ENCODE data around the gene TNRC6C. TPM values are rescaled to one million over a fixed set of nuclear protein-coding genes. Genes with fewer than 3 reads are reported as not detected.
"Not testable (repeated sequence)": the region's sequence is repeated elsewhere in the genome, so short reads cannot be mapped to it uniquely, and the experiment has no call there.

The TNRC6C gene
- total RNA-seq, 1 donor from 2014 or later: 16.0 TPM

DNA sequence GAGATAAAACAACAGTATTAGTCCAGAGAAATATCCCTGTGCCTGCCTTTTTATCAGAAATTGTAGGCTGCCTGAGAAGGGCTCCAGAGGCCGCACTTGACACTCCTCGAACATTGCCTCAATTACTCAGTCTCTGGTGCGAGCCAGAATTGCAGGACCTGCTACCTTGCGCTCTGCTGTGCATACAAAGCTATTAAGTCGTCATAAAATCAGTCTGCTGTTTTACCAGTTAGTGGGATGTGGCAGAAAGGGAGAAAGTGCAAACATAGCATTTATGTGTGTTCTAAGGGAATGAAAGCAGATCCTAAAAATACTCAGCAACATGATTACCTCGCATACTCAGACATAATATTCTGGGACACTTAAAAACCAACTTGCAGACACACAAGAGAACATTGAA, 99.5 kb downstream of the TNRC6C start:
- Mint-ChIP-seq H3K4me1 (peaks cover 1% of the 10 kb centered on the region), H3K4me3 (no peak overlapping the region), H3K36me3 (ENCODE audit: low read depth) (no peaks in the 10 kb centered on the region), H3K27ac (no peak overlapping the region), H3K27me3 (no peaks in the 10 kb centered on the region), H3K9me3 (no peaks in the 10 kb centered on the region)
- intact Hi-C loops (cut with micrococcal nuclease): no loop called here
- no peak for DNase-seq

DNA sequence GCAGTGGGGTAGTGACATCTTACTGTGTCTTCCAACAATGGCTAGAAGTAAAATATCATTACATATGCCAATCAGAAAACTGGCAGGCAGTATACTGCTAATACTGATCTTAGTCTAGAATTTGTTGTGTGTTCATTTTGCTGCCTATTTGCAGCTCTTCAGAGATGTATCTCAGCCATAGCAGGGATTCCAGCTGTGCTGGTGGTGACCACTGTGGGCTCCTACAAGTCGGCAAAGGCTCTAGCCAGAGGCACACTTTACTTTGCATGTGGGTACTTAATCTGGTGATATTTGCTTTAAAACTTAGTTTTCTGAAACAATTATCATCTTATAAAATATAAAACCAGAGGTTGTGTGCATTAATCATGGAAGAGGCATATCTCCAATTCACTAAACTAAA, 100.1 kb downstream of the TNRC6C start:
- Mint-ChIP-seq H3K9me3 (no peaks in the 10 kb centered on the region), H3K36me3 (ENCODE audit: low read depth) (no peaks in the 10 kb centered on the region), H3K27me3 (no peaks in the 10 kb centered on the region), H3K27ac (no peak overlapping the region), H3K4me1 (peaks cover 6% of the 10 kb centered on the region), H3K4me3 (no peak overlapping the region)
- intact Hi-C loops (cut with micrococcal nuclease): no loop called here
- no peak for DNase-seq

GRCh38 chr17:78062596-78062995, 104.1 kb downstream of the TNRC6C start:
- no peak overlapping the region for H3K4me3 Mint-ChIP-seq
- intact Hi-C loops (cut with micrococcal nuclease): no loop called here
- H3K36me3 Mint-ChIP-seq (ENCODE audit: low read depth): peaks cover 8% of the 10 kb centered on the region
- no peaks in the 10 kb centered on the region for H3K27me3 Mint-ChIP-seq
- H3K27ac Mint-ChIP-seq: no peak overlapping the region
- DNase-seq: no peak
- H3K4me1 Mint-ChIP-seq: peaks cover 8% of the 10 kb centered on the region
- H3K9me3 Mint-ChIP-seq: no peaks in the 10 kb centered on the region

DNA sequence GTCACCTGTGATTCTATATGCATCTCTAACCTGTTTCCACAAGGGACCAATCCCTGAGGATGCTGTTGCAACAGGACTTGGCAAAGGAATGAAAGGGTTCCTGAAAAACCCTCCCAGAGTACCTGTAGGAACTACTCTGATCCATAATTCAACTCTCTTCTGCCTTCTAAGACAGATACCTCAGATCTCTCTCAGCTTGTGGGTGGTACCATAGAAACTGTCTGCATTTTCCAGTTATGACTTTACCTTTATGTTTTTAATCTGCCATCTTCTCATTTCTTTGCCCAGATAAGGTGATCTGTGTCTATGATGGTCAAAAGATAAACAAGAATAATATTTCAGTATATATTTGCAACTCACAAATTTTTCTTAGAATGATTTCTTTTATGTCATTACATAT, 105.0 kb downstream of the TNRC6C start:
- intact Hi-C loops (cut with micrococcal nuclease): no loop called here
- DNase-seq: no peak
- H3K27ac Mint-ChIP-seq: no peak overlapping the region
- peaks cover 11% of the 10 kb centered on the region for H3K36me3 Mint-ChIP-seq (ENCODE audit: low read depth)
- peaks cover 8% of the 10 kb centered on the region for H3K4me1 Mint-ChIP-seq
- no peak overlapping the region for H3K4me3 Mint-ChIP-seq
- H3K9me3 Mint-ChIP-seq: no peaks in the 10 kb centered on the region
- no peaks in the 10 kb centered on the region for H3K27me3 Mint-ChIP-seq

DNA sequence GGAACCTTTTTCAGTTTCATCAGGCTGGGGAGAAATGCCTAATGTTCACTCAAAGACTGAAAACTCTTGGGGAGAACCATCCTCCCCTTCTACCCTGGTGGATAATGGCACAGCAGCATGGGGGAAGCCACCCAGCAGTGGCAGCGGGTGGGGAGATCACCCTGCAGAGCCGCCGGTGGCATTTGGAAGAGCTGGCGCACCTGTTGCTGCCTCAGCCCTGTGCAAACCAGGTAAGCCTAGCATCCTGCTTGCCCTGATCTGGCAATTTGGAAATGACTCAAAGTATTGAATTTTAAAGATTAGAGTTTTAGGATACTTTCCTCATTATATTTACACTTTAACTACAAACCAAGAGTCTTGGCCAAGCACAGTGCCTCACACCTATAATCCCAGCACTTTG, 106.2 kb downstream of the TNRC6C start:
- H3K4me3 Mint-ChIP-seq: no peak overlapping the region
- no peak overlapping the region for H3K27ac Mint-ChIP-seq
- H3K4me1 Mint-ChIP-seq: peaks cover 8% of the 10 kb centered on the region
- H3K36me3 Mint-ChIP-seq (ENCODE audit: low read depth): peaks cover 12% of the 10 kb centered on the region
- intact Hi-C loops (cut with micrococcal nuclease): no loop called here
- no peaks in the 10 kb centered on the region for H3K9me3 Mint-ChIP-seq
- no peaks in the 10 kb centered on the region for H3K27me3 Mint-ChIP-seq
- no peak for DNase-seq

DNA sequence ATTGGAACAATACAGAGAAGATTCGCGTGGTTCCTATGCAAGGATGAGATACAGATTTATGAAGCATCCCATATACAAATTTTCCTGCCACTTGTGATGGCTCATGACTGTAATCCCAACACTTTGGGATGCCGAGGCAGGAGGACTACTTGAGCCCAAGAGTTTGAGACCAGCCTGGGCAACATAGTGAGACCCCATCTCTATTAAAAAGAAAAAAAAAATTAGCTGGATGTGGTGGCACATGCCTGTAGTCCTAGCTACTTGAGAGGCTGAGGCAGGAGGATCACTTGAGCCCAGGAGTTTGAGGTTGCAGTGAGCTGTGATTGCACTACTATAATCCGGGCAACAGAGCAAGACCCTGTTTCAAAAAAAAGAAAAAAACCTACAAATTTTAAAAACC, 108.5 kb downstream of the TNRC6C start:
- H3K27me3 Mint-ChIP-seq; H3K4me3 Mint-ChIP-seq; H3K9me3 Mint-ChIP-seq; DNase-seq; H3K4me1 Mint-ChIP-seq; H3K27ac Mint-ChIP-seq; intact Hi-C loops (cut with micrococcal nuclease): not testable (repeated sequence)
- peaks cover 19% of the 10 kb centered on the region for H3K36me3 Mint-ChIP-seq (ENCODE audit: low read depth)

- H3K4me1 Mint-ChIP-seq: no peaks in the 10 kb centered on the region
- H3K27ac Mint-ChIP-seq: no peak overlapping the region
- no peak for DNase-seq
- H3K36me3 Mint-ChIP-seq (ENCODE audit: low read depth): peaks cover 35% of the 10 kb centered on the region
- H3K27me3 Mint-ChIP-seq: no peaks in the 10 kb centered on the region
- no peaks in the 10 kb centered on the region for H3K9me3 Mint-ChIP-seq
- intact Hi-C loops (cut with micrococcal nuclease): no loop called here
- H3K4me3 Mint-ChIP-seq: no peak overlapping the region
Observed at GRCh38 chr17:78069695-78070094, 111.2 kb downstream of the TNRC6C start.

DNA sequence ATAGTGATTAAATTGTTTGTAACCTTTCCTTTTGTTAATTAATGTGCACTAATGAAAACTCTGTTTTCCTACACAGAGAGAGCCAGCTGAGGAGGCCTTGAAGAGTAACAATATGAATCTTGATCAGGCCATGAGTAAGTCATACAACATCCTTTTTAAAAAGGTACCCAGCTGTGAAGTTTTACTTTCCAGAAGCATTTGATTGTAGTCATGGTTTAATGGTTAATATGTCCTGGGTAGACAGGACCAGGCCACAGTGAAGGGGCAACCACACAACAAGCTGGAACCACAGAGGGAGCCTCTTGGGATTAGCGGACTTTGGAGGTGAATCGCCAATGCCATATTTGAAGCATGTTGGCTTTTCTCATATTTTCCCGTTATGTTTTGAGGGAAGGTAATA, 114.5 kb downstream of the TNRC6C start:
- Mint-ChIP-seq H3K4me1 (no peaks in the 10 kb centered on the region), H3K9me3 (no peaks in the 10 kb centered on the region), H3K36me3 (ENCODE audit: low read depth) (peaks cover 45% of the 10 kb centered on the region), H3K27me3 (no peaks in the 10 kb centered on the region), H3K27ac (no peak overlapping the region), H3K4me3 (no peak overlapping the region)
- no peak for DNase-seq
- intact Hi-C loops (cut with micrococcal nuclease): no loop called here

DNA sequence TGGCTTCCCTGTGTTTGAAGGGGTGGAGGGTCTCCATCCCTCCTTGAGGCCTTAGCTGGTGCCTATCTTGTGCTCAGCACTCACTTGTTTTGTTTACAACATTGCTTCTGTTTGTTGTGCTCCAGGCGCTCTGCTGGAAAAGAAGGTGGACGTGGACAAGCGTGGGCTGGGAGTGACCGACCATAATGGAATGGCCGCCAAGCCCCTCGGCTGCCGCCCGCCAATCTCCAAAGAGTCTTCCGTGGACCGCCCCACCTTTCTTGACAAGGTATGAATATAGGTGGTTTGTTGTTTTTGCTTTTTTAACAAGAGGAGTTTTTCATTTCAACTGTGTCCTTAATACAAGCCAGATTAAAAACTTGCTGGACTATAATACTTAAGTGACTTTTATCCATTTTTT, 116.5 kb downstream of the TNRC6C start:
- Mint-ChIP-seq H3K9me3 (no peaks in the 10 kb centered on the region), H3K4me3 (no peak overlapping the region), H3K27ac (no peak overlapping the region), H3K27me3 (no peaks in the 10 kb centered on the region), H3K36me3 (ENCODE audit: low read depth) (peaks cover 52% of the 10 kb centered on the region), H3K4me1 (no peaks in the 10 kb centered on the region)
- no peak for DNase-seq
- intact Hi-C loops (cut with micrococcal nuclease): no loop called here

DNA sequence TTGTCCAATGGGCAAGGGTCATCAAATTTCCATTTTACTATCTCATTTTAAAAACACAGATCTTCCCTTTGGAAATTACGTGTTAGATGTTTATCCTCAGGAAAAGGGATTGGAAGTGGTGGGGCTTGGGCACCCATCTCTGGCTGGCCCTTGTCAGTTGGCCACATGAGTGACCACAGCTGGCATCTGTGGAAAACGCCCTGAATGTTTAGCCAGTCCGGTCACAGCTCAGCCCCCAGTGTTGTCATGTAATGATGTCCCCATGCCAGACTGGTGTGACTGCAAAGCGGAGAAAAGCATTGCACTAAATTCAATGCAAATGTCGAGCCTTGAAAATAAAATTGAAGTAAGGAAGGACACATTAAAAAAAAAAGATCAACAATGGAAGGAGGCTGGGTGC, 117.0 kb downstream of the TNRC6C start:
- no peaks in the 10 kb centered on the region for H3K4me1 Mint-ChIP-seq
- H3K27me3 Mint-ChIP-seq: no peaks in the 10 kb centered on the region
- no peaks in the 10 kb centered on the region for H3K9me3 Mint-ChIP-seq
- H3K4me3 Mint-ChIP-seq: no peak overlapping the region
- no peak overlapping the region for H3K27ac Mint-ChIP-seq
- peaks cover 50% of the 10 kb centered on the region for H3K36me3 Mint-ChIP-seq (ENCODE audit: low read depth)
- no peak for DNase-seq
- intact Hi-C loops (cut with micrococcal nuclease): no loop called here

GRCh38 chr17:78079253-78079652, 120.8 kb downstream of the TNRC6C start:
- Mint-ChIP-seq H3K27ac (no peak overlapping the region), H3K36me3 (ENCODE audit: low read depth) (peaks cover 32% of the 10 kb centered on the region), H3K27me3 (no peaks in the 10 kb centered on the region), H3K9me3 (no peaks in the 10 kb centered on the region), H3K4me1 (peaks cover 6% of the 10 kb centered on the region), H3K4me3 (no peak overlapping the region)
- DNase-seq: no peak
- intact Hi-C loops (cut with micrococcal nuclease): no loop called here

- intact Hi-C loops (cut with micrococcal nuclease): no loop called here
- H3K27me3 Mint-ChIP-seq: no peaks in the 10 kb centered on the region
- peaks cover 20% of the 10 kb centered on the region for H3K36me3 Mint-ChIP-seq (ENCODE audit: low read depth)
- no peak overlapping the region for H3K27ac Mint-ChIP-seq
- H3K9me3 Mint-ChIP-seq: no peaks in the 10 kb centered on the region
- H3K4me3 Mint-ChIP-seq: no peak overlapping the region
- DNase-seq: no peak
- H3K4me1 Mint-ChIP-seq: peaks cover 6% of the 10 kb centered on the region
Observed at GRCh38 chr17:78081551-78081950, 123.0 kb downstream of the TNRC6C start.

DNA sequence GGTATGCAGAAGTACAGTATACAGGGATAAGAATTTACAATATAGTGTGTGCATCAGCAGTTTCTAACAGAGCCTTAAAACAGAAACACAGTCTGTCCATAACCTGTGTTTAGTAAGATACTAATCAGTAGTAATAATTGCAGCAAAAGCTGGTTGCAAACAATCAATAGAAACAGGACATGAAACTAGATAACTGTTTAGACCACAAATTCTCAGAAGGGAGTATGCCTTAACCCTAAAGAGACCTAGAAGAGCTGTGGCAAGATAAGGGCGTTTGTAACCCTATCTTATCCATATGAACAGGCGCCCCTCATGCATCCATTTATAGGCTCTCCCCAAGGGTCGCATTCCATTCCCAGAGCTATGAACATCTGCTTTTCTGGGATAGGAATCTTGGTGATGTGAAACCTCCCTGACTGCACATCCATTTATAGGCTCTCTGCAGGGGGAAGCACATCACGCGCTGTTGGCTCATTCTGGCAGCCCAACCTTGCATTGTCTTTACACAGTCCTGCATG, 123.9 kb downstream of the TNRC6C start:
- H3K4me1 Mint-ChIP-seq; H3K9me3 Mint-ChIP-seq; intact Hi-C loops (cut with micrococcal nuclease); H3K27me3 Mint-ChIP-seq; DNase-seq; H3K4me3 Mint-ChIP-seq; H3K27ac Mint-ChIP-seq: not testable (repeated sequence)
- H3K36me3 Mint-ChIP-seq (ENCODE audit: low read depth): peaks cover 22% of the 10 kb centered on the region

GRCh38 chr17:78082988-78083387, 124.5 kb downstream of the TNRC6C start:
- no peak for DNase-seq
- Mint-ChIP-seq H3K27me3 (no peaks in the 10 kb centered on the region), H3K4me3 (no peak overlapping the region), H3K27ac (no peak overlapping the region), H3K36me3 (ENCODE audit: low read depth) (peaks cover 21% of the 10 kb centered on the region), H3K4me1 (peaks cover 6% of the 10 kb centered on the region), H3K9me3 (no peaks in the 10 kb centered on the region)
- intact Hi-C loops (cut with micrococcal nuclease): no loop called here

GRCh38 chr17:78086740-78087139, 128.2 kb downstream of the TNRC6C start:
- Mint-ChIP-seq H3K27ac (no peak overlapping the region), H3K9me3 (no peaks in the 10 kb centered on the region), H3K4me3 (no peak overlapping the region), H3K27me3 (no peaks in the 10 kb centered on the region), H3K36me3 (ENCODE audit: low read depth) (peaks cover 24% of the 10 kb centered on the region), H3K4me1 (peaks cover 10% of the 10 kb centered on the region)
- intact Hi-C loops (cut with micrococcal nuclease): no loop called here
- DNase-seq: no peak
